Measurements from ENCODE around the gene SYT12.

SYT12 gene

GRCh38 chr11:67025750-67026149 is 2.8 kb downstream of the SYT12 start:
- TF ChIP-seq CTCF (IDR thresholded peaks at IDR 0.05; ENCODE audit: low read depth, low read length, poor library complexity, severe bottlenecking) = no peak
- no peak for TF ChIP-seq EZH2phosphoT487 (IDR thresholded peaks at IDR 0.05; ENCODE audit: borderline replicate concordance, low read length)
- Histone ChIP-seq H3K27ac (ENCODE audit: low read depth, low read length) (no peak overlapping the region), H3K9me3 (ENCODE audit: control insufficient read depth, insufficient read depth, low read length) (no peaks in the 10 kb centered on the region), H3K9me2 (replicated peaks; ENCODE audit: control insufficient read depth, low read length) (no peaks in the 10 kb centered on the region), H3K79me2 (ENCODE audit: control insufficient read depth, low read length) (no peaks in the 10 kb centered on the region), H4K20me1 (ENCODE audit: control insufficient read depth, insufficient read depth, low read depth, low read length) (no peaks in the 10 kb centered on the region), H3K27me3 (ENCODE audit: control insufficient read depth, low read length) (peaks cover 66% of the 10 kb centered on the region), H3F3A (ENCODE audit: control insufficient read depth, insufficient read depth) (no peaks in the 10 kb centered on the region), H3K4me2 (ENCODE audit: low read length) (no peak overlapping the region), H3K4me1 (ENCODE audit: control insufficient read depth, low read length) (peaks cover 62% of the 10 kb centered on the region), H3K36me3 (ENCODE audit: control insufficient read depth, low read length) (no peaks in the 10 kb centered on the region), H3K4me3 (ENCODE audit: low read length) (no peak overlapping the region)

GRCh38 chr11:67026941-67027340 is 4.0 kb downstream of the SYT12 start:
- H3K27ac ChIP-seq (ENCODE audit: low read depth, low read length) = no peak overlapping the region
- no peak for TF ChIP-seq EZH2phosphoT487 (IDR thresholded peaks at IDR 0.05; ENCODE audit: borderline replicate concordance, low read length)
- no peak overlapping the region for H3K4me3 ChIP-seq (ENCODE audit: low read length)
- H3K27me3 ChIP-seq (ENCODE audit: control insufficient read depth, low read length) = peaks cover 66% of the 10 kb centered on the region
- peaks cover 4% of the 10 kb centered on the region; the same call in 1 of the 2 replicates for H4K20me1 ChIP-seq (ENCODE audit: control insufficient read depth, insufficient read depth, low read depth, low read length)
- no peaks in the 10 kb centered on the region for H3F3A ChIP-seq (ENCODE audit: control insufficient read depth, insufficient read depth)
- no peaks in the 10 kb centered on the region for H3K36me3 ChIP-seq (ENCODE audit: control insufficient read depth, low read length)
- no peaks in the 10 kb centered on the region for H3K79me2 ChIP-seq (ENCODE audit: control insufficient read depth, low read length)
- H3K9me2 ChIP-seq (replicated peaks; ENCODE audit: control insufficient read depth, low read length) = no peaks in the 10 kb centered on the region
- H3K4me1 ChIP-seq (ENCODE audit: control insufficient read depth, low read length) = peaks cover 74% of the 10 kb centered on the region
- H3K9me3 ChIP-seq (ENCODE audit: control insufficient read depth, insufficient read depth, low read length) = no peaks in the 10 kb centered on the region
- peak overlapping the region; percentile 87 for H3K4me2 ChIP-seq (ENCODE audit: low read length)

- Histone ChIP-seq H3K4me3 (ENCODE audit: low read length) (peak overlapping the region; percentile 62), H3K9me3 (ENCODE audit: control insufficient read depth, insufficient read depth, low read length) (no peaks in the 10 kb centered on the region), H3K27ac (ENCODE audit: low read depth, low read length) (peak overlapping the region; percentile 27), H4K20me1 (ENCODE audit: control insufficient read depth, insufficient read depth, low read depth, low read length) (peaks cover 4% of the 10 kb centered on the region; the same call in 1 of the 2 replicates), H3K4me1 (ENCODE audit: control insufficient read depth, low read length) (peaks cover 77% of the 10 kb centered on the region), H3K79me2 (ENCODE audit: control insufficient read depth, low read length) (no peaks in the 10 kb centered on the region), H3K4me2 (ENCODE audit: low read length) (peak overlapping the region; percentile 87), H3K9me2 (replicated peaks; ENCODE audit: control insufficient read depth, low read length) (no peaks in the 10 kb centered on the region), H3F3A (ENCODE audit: control insufficient read depth, insufficient read depth) (no peaks in the 10 kb centered on the region), H3K27me3 (ENCODE audit: control insufficient read depth, low read length) (peaks cover 67% of the 10 kb centered on the region), H3K36me3 (ENCODE audit: control insufficient read depth, low read length) (no peaks in the 10 kb centered on the region)
- no peak for TF ChIP-seq EZH2phosphoT487 (IDR thresholded peaks at IDR 0.05; ENCODE audit: borderline replicate concordance, low read length)
- TF ChIP-seq CTCF (IDR thresholded peaks at IDR 0.05; ENCODE audit: low read depth, low read length, poor library complexity, severe bottlenecking) = no peak
Observed at GRCh38 chr11:67027483-67027930, 4.6 kb downstream of the SYT12 start.

- no peaks in the 10 kb centered on the region for H3K9me3 ChIP-seq (ENCODE audit: control insufficient read depth, insufficient read depth, low read length)
- H3K27me3 ChIP-seq (ENCODE audit: control insufficient read depth, low read length) = peaks cover 70% of the 10 kb centered on the region
- H3K4me1 ChIP-seq (ENCODE audit: control insufficient read depth, low read length) = peaks cover 77% of the 10 kb centered on the region
- H4K20me1 ChIP-seq (ENCODE audit: control insufficient read depth, insufficient read depth, low read depth, low read length) = peaks cover 4% of the 10 kb centered on the region; the same call in 1 of the 2 replicates
- no peaks in the 10 kb centered on the region for H3F3A ChIP-seq (ENCODE audit: control insufficient read depth, insufficient read depth)
- no peaks in the 10 kb centered on the region for H3K79me2 ChIP-seq (ENCODE audit: control insufficient read depth, low read length)
- H3K36me3 ChIP-seq (ENCODE audit: control insufficient read depth, low read length) = no peaks in the 10 kb centered on the region
- H3K4me2 ChIP-seq (ENCODE audit: low read length) = peak overlapping the region; percentile 87
- peak; percentile 62; the same call in 1 of the 2 replicates for TF ChIP-seq EZH2phosphoT487 (IDR thresholded peaks at IDR 0.05; ENCODE audit: borderline replicate concordance, low read length)
- TF ChIP-seq CTCF (IDR thresholded peaks at IDR 0.05; ENCODE audit: low read depth, low read length, poor library complexity, severe bottlenecking) = no peak
- no peaks in the 10 kb centered on the region for H3K9me2 ChIP-seq (replicated peaks; ENCODE audit: control insufficient read depth, low read length)
- peak overlapping the region; percentile 62 for H3K4me3 ChIP-seq (ENCODE audit: low read length)
- H3K27ac ChIP-seq (ENCODE audit: low read depth, low read length) = peak overlapping the region; percentile 27
Observed at GRCh38 chr11:67027943-67028542, 5.1 kb downstream of the SYT12 start.
